Duodenal mucosa (tissue), 2 donors: ENCODE data around the gene CDH24.

Experiments used
- H3K27ac ChIP-seq: one replicate; pipeline ENCODE4 v1.7.0; 2013; ENCODE audit warnings: low read depth, low read length
- H3K27me3 ChIP-seq, 2 donors: one replicate each; pipeline ENCODE4 v1.7.0; 2013; ENCODE audit warnings: low read length in 2 of 2, control low read depth in 1 of 2; ENCODE audit not compliant: insufficient read depth in 2 of 2, control insufficient read depth in 1 of 2
- H3K36me3 ChIP-seq, 2 donors: one replicate each; pipeline ENCODE4 v1.7.0; 2013; ENCODE audit warnings: low read length in 2 of 2, control low read depth in 1 of 2; ENCODE audit not compliant: insufficient read depth in 2 of 2, control insufficient read depth in 1 of 2
- H3K4me1 ChIP-seq, 2 donors: one replicate each; pipeline ENCODE4 v1.7.0; 2013; ENCODE audit warnings: low read length in 2 of 2, control low read depth in 1 of 2; ENCODE audit not compliant: insufficient read depth in 2 of 2, control insufficient read depth in 1 of 2
- H3K4me3 ChIP-seq, 2 donors: one replicate each; pipeline ENCODE4 v1.7.0; 2013; ENCODE audit warnings: low read length in 2 of 2, low read depth in 1 of 2
- H3K9ac ChIP-seq, 2 donors: one replicate each; pipeline ENCODE4 v1.7.0; 2013; ENCODE audit warnings: low read length in 2 of 2, low read depth in 1 of 2
- H3K9me3 ChIP-seq, 2 donors: one replicate each; pipeline ENCODE4 v1.7.0; 2013; ENCODE audit warnings: low read length in 2 of 2, control low read depth in 1 of 2; ENCODE audit not compliant: control insufficient read depth in 1 of 2

Gene CDH24

DNA sequence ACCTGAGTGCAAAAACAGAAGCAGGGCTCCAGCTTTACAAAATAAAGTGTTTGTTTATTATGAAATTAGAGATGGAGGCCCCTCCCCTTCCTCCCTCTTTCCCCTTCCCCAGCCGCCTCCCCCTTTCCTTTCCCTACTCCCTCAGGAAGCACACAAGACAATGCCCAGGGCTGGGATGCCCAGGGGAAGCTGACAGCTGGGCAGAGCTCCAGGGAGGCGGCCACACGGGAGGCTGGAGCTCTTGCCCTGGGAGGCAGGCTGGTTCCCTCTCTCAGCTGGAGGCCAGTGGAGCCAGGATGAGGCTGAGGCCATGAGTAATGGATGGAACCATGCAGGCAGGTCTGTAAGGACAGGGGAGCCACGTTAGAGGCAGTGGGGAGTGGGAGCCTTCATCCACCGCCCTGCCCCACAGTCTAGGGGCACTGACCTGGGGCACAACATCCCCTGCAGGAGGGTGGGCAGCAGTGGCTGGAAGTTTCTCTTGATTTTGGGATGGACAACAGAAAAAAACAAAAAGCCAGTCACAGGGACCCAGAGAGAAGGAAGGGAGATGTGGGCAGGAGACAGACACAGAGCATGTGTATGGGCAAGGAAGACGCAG, 10.2 kb downstream of the CDH24 start:
- Histone ChIP-seq H3K4me3 (no peak overlapping the region), H3K9me3 (no peaks in the 10 kb centered on the region), H3K36me3 (no peaks in the 10 kb centered on the region), H3K4me1 (peaks cover 12 to 13% of the 10 kb centered on the region in 2 donors), H3K27me3 (no peaks in the 10 kb centered on the region), H3K27ac (no peak overlapping the region), H3K9ac (no peak overlapping the region)

DNA sequence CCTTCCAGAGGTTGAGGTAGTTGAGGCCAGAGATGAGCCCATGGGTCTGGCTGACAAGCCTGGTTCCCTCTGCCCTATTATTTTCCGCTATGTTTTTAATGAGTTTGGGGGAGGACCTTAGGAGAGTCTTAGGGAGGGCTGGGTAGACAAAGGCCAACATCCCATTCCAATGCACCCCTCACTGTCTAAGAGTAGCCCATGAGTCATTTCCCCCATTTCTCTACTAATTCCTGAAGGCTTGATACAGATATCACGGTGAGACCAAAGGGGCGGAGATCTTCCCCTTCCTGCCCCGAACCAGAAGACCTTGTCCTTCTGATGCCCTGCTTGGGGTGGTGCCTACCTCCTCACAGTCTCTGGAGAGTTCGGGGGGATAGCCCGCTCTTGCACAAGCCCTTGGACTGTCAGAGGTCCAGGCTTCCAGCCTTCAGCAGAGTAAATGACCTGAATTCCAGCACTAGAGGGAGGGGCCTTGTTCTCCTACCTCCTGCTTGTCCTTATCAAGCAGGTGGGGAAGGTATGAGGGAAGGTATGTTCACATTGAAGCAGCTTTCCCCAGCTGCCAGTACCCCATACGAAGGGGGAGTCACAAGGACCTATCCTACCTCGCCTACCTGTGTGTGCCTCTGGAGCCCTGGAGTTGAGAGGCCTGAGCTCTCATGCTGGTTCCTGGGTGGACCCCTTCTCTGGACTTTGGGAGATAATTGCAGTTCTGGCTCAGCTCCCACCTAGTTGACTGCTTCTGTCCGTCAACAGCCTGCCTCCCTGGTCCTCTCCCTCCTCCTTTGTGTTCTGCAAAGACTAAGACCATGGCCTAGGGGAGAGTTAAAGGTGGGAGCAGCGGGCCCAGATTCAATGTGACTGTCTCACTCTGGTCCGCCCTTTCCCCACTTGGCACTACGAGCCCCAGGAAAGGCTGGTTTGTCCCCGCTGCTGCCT, 11.6 kb downstream of the CDH24 start:
- no peak overlapping the region for H3K9ac ChIP-seq
- no peaks in the 10 kb centered on the region for H3K9me3 ChIP-seq
- no peak overlapping the region for H3K4me3 ChIP-seq
- peaks cover 12 to 13% of the 10 kb centered on the region in 2 donors for H3K4me1 ChIP-seq
- no peak overlapping the region for H3K27ac ChIP-seq
- H3K27me3 ChIP-seq = no peaks in the 10 kb centered on the region
- H3K36me3 ChIP-seq = no peaks in the 10 kb centered on the region

DNA sequence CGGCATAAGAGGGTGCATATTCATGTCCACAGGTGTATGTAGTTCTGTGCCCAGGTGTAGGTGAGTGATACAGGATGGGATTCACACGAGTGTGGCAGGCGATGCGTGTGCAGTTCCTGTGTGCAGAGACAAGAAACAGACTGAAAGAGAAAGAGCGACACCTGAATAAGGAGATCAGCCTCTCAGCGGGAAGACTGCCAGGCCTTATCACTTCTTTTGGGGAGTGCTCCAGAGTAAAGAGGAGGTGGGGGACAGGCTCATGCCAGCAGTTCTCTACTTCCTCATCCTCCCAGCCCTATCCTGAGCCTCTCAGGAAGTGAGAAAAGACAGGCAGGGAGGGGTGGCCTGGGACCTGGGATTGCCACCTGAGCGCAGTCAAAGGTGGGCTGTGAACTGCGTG, 12.5 kb downstream of the CDH24 start:
- Histone ChIP-seq H3K4me3 (no peak overlapping the region), H3K4me1 (peaks cover 12 to 13% of the 10 kb centered on the region in 2 donors), H3K9me3 (no peaks in the 10 kb centered on the region), H3K27me3 (no peaks in the 10 kb centered on the region), H3K36me3 (no peaks in the 10 kb centered on the region), H3K9ac (no peak overlapping the region), H3K27ac (no peak overlapping the region)

DNA sequence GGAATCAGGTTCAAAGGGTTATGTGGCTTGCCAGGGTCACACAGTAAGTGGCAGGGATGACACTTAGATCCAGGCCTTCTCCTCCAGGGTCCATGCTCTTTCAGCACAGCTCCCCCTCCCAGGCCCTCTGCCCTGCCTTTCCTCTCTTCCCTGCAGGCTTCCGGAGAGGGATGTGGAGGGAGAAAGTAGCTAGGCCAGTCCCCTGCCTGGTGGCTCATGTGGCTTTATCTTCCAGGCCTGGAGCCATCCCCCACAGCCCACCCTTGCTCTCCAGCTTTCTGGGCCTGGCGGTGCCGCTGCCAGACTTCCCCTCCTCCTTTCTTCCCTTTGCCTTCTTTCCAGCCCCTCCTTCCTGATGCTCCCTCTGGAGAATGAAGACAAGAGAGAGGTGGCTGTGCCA, 13.6 kb downstream of the CDH24 start:
- Histone ChIP-seq H3K27ac (no peak overlapping the region), H3K4me3 (no peak overlapping the region), H3K27me3 (no peaks in the 10 kb centered on the region), H3K9me3 (no peaks in the 10 kb centered on the region), H3K36me3 (no peaks in the 10 kb centered on the region), H3K9ac (no peak overlapping the region), H3K4me1 (peaks cover 12 to 13% of the 10 kb centered on the region in 2 donors)

DNA sequence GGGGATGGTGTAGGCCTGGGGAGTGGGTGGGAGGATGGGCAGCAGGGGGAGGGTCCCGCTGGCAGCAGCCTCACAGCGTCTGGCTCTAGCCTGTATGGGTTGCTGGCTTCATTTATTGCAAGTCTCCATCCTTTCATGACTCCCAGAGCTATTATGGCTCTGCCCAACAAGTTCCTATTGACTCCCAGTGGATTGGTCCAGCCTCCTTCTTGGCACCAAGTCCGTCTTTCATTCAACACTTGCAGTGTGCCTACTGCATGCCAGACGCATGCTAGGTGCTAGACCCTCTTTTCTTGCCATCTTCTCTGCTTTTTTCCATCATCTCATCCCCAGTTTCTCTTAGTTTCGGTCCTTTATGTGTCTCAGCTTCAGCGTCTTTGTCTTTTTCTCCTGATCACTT, 14.2 kb downstream of the CDH24 start:
- Histone ChIP-seq H3K9ac (no peak overlapping the region), H3K9me3 (no peaks in the 10 kb centered on the region), H3K36me3 (no peaks in the 10 kb centered on the region), H3K27ac (no peak overlapping the region), H3K4me3 (no peak overlapping the region), H3K4me1 (peaks cover 12 to 13% of the 10 kb centered on the region in 2 donors), H3K27me3 (no peaks in the 10 kb centered on the region)

DNA sequence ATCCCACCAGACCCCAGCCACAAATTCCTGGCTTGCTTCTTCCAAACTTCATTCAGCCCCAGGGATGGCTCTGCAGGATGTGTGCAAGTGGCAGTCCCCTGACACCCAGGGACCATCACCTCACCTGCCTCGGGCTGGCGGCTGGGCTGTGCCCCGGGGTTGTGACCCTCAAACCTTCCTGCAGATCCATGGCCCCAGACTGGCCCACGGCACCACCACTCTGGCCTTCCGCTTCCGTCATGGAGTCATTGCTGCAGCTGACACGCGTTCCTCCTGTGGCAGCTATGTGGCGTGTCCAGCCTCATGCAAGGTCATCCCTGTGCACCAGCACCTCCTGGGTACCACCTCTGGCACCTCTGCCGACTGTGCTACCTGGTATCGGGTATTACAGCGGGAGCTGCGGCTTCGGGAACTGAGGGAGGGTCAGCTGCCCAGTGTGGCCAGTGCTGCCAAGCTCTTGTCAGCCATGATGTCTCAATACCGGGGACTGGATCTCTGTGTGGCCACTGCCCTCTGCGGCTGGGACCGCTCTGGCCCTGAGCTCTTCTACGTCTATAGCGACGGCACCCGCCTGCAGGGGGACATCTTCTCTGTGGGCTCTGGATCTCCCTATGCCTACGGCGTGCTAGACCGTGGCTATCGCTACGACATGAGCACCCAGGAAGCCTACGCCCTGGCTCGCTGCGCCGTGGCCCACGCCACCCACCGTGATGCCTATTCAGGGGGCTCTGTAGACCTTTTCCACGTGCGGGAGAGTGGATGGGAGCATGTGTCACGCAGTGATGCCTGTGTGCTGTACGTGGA, 15.0 kb downstream of the CDH24 start, which contains the start of gene PSMB11:
TSS of gene PSMB11 (plus strand) at position 51 of the 804 bp plus-strand sequence. CDS start at position 65, 14 bp downstream.
- H3K9me3 ChIP-seq = no peaks in the 10 kb centered on the region
- H3K4me3 ChIP-seq = no peak within 1 kb of the TSS
- H3K4me1 ChIP-seq = peaks cover 12 to 13% of the 10 kb centered on the region in 2 donors
- H3K36me3 ChIP-seq = no peaks in the 10 kb centered on the region
- H3K27ac ChIP-seq = no peak within 1 kb of the TSS
- no peaks in the 10 kb centered on the region for H3K27me3 ChIP-seq
- no peak within 1 kb of the TSS for H3K9ac ChIP-seq

DNA sequence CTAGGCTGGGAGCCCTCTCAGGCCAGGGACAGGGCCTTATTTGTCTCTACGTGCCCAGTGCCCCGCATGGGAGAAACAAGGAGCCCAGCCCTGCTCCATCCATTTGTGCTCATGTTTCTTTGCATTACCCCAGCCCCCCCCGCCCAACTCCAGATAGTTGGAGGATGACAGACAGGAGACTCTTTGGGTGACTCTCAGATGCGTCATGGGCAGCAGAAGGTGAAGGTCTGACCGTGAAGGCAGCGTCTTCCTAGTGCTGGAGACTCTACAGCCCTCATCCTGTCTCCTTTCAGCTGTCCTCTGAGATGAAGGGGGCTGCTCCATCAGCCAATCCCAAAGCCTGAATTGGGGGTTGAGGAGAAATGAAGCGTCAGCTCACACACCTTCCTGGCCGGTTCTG, 15.6 kb downstream of the CDH24 start:
- H3K27me3 ChIP-seq = no peaks in the 10 kb centered on the region

DNA sequence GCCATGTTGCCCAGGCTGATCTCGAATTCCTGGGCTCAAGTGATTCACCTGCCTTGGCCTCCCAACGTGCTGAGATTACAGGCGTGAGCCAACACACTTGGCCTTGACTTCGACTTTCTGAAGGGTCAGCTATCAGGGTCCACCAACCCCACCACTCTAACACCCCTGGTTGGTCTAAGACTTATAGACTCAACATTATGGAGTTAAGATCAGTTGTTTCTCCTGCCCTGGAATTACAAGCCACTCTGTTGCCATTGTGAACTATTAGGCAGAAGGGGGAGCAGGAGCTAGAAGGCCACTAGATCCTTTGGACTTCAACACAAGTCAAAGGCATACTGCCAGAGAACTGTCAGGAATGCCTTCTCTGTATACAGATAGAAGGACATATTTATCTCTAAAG, 17.2 kb downstream of the CDH24 start:
- Histone ChIP-seq H3K9ac (no peak overlapping the region), H3K36me3 (no peaks in the 10 kb centered on the region), H3K27me3 (no peaks in the 10 kb centered on the region), H3K4me1 (peaks cover 5 to 11% of the 10 kb centered on the region in 2 donors), H3K4me3 (no peak overlapping the region), H3K27ac (no peak overlapping the region), H3K9me3 (no peaks in the 10 kb centered on the region)

More for the DNA sequence above, 15.6 kb downstream of the CDH24 start:
- H3K4me1 ChIP-seq = peaks cover 12 to 13% of the 10 kb centered on the region in 2 donors
- no peak overlapping the region for H3K9ac ChIP-seq
- H3K9me3 ChIP-seq = no peaks in the 10 kb centered on the region
- no peak overlapping the region for H3K4me3 ChIP-seq
- H3K27ac ChIP-seq = no peak overlapping the region
- H3K36me3 ChIP-seq = no peaks in the 10 kb centered on the region

DNA sequence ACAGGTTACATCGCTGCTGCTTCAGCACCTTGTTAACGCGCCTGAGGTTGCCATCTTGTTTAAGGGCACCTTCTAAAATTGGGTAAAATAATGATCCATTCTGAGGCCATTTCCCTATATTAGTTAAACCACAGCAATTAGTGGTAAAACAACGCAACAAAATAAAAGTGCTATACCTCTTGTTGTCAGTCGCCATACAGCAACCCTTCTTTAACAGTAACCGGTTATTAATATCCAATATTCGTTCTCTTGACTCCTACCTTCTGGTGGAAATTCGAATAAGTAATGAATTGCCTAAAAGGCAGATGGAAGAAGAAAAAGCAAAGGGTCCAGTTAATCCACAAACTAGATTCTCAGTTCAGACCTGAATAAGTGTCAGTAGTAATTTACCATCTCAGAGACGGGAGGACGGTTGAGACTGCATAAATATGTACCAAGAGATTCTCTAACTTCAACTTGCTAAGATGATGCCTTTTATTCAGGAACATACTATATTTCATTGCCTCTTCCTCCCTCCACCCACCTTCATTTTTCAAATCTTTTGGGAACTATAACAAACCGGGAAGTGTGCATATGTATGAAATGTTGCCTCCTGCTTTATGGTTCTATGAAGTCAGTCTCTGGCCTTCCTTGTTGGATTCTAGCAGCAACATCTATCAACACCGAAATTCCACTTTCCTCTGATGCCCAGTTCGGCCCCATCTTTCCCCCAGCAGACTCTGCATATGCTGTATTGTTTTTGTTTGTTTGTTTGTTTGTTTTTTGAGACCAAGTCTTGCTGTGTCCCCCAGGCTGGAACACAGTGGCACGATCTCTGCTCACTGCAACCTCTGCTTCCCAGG, 21.8 kb downstream of the CDH24 start:
- Histone ChIP-seq H3K9ac (peak overlapping the region; percentile 96), H3K4me3 (peak overlapping the region; percentile 97 to 98), H3K27me3 (no peaks in the 10 kb centered on the region), H3K27ac (peak overlapping the region; percentile 90), H3K36me3 (peaks cover 0 to 21% of the 10 kb centered on the region in 2 donors), H3K4me1 (peaks cover 11 to 12% of the 10 kb centered on the region in 2 donors), H3K9me3 (no peaks in the 10 kb centered on the region)
